GM12892 (cell line): ENCODE results near the gene MAP3K2.

Experiments
- POLR2A ChIP-seq: IDR thresholded peaks from 2 replicates; pipeline ENCODE4 v1.6.1; 2011; ENCODE audit warnings: low read depth, low read length, control low read depth
- POLR2AphosphoS5 ChIP-seq: IDR thresholded peaks from 2 replicates; pipeline ENCODE4 v1.6.1; 2011; ENCODE audit warnings: low read depth, low read length, control low read depth
- TAF1 ChIP-seq: IDR thresholded peaks from 2 replicates; pipeline ENCODE4 v1.6.1; 2011; ENCODE audit warnings: low read depth, mild to moderate bottlenecking, control low read depth, low read length, borderline replicate concordance

DNA sequence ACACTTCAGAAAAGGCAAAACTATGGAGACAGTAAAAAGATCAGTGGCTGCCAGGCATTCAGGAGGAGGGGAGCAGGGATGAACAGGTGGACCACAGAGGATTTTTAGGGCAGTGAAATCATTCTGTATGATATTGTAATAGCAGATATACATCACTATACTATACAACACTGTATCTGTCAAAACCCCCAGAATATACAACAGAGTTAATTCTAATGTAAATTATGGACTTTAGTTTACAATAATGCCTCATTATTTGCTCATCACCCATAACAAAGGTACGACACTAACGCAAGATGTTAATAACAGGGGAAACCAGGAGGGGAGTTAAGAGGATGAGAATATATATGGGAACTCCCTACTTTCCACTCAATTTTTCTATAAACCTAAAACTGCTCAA, 28.8 kb downstream of the MAP3K2 start:
- TF ChIP-seq TAF1 (no peak), POLR2A (no peak), POLR2AphosphoS5 (no peak)
